ENCODE measurements around the gene AFF1.
"Not testable (repeated sequence)": the region's sequence is repeated elsewhere in the genome, so short reads cannot be mapped to it uniquely, and the experiment has no call there.

Gene AFF1

DNA sequence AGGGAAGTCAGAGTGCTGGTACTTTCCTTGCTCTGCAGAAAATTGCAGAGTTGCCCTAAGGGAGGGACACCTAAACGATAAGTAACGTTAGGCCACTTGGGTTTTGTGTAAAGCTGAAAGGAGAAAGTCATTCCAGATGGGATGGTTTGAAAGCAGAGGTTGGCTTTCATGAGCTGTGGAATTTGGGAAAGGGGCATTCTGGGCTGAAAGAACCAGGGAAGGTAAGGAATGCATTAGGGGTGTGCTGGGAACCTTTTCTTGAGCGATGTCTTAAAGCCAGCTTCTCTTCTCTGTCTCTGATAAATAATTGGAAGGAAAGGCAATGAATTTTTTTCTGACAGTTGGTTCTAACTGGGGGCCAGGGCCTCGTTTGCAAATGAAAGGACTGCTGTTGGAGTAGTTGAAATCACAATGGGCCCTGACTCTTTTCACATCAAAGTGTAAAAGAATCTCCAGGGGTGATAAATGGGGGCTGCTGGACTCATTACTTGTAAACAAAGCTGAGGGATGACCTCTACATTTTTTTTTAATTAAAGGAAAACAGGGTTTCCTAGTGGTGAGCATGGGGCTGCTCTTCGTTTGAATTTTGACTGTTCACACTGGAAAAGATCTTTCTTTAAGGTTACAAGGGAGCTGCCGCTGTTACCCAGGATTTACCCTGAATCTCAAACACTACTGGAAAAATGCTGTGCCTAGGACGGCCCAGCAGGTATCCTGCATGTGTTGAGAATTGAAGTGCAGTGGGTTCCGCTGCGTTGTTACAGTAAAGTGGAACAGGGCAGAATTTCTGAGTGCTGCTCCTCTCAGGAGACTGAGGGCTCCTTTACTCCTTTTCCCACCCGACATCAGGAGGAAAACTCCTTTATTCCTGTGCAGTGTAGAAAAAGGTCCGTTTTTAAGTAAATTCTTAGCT lies 25.0 kb downstream of the AFF1 start:
- no peak for DNase-seq

GRCh38 chr4:86960557-86960961 lies 25.7 kb downstream of the AFF1 start:
- DNase-seq = peak; percentile 71

DNA sequence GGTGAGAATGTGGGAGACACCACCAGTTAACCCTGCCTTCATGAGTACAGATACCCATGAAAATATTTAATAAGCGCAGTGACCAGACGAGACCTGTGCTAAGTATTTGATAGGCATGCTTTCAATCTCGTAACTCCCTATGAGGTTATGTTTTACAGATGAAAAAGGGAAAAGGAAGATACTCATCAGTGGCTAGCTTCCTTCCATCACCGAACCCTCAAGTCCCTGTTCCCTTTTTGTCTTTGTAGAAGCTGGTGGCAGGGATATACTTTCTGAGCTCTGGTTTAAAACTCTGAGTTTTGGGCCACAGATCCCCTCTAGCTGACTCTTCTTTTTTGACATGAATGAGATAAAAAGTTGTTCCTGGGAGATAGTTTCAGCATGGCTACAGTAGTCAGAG lies 26.3 kb downstream of the AFF1 start:
- DNase-seq = peak; percentile 62

DNA sequence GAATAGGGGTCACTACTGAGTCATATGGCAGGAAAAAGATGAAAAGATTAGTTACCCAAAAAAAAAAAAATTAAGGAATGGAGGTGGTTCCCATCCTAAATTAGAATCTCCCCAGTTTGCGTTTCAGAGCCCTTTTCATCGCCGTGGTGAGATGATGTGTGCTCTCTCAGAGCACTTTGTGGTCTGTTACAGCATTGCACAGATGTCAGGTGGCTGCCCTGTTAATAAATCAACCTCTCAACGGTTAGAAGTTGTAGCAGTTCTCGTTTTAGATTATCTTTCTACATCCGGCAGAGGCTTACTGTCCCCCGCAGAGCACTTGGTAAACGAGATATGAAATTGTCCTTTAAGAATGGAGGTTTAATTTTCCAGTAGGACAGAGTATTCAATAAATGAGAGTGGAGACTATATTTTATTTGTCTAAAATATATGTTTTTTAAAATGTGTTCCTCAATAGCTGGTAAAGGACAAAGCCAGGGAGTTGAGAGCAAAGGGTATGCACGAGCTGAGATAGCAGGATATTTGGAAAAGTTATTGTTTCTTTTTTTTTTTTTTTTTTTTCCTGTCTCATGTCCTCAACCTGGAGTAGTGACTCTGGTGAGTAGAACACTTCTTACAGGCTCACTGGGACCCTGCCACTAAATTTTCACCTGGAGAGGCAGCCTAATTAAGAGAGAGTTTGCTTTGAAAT lies 26.9 kb downstream of the AFF1 start:
- DNase-seq = peak; percentile 98

DNA sequence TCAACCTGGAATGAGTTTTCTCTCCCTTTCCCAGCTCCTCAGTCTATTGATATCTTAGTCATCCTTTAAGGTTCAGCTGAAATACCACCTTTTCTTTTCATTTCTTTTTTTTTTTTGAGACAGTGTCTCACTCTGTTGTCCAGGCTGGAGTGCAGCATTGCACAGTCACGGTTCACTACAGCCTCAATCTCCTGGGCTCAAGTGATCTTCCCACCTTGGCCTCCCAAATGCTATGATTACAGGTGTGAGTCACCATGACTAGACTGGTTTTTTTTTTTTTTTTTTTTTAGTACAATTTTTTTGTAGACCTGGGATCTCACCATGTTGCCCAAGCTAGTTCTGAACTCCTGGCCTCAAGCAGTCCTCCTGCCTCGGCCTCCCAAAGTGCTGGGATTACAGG lies 28.9 kb downstream of the AFF1 start:
- DNase-seq = no peak

GRCh38 chr4:86965019-86965976 lies 30.5 kb downstream of the AFF1 start:
- DNase-seq = peak; percentile 39

DNA sequence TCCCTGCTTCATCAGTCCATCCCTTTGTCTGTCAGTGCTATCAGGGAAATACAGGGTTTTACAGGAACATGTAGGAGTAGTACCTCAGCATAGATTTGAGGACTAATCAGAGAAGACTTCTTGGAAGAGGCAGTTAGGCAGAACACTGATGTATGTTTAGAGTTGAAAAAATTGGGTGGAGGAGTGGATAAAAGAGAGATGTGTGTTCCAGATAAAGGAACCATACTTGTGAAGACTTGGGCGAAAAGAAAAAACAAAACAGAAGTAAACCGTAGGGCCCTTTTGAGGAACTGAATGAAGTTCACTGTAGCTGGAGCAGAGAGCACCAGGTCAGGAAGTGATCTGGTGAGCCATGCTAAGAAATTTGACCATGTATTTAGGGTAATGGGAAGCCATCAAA lies 32.3 kb downstream of the AFF1 start:
- DNase-seq = peak; percentile 67

- DNase-seq = no peak
These were observed 33.0 kb downstream of the AFF1 start for GRCh38 chr4:86967798-86968197.

DNA sequence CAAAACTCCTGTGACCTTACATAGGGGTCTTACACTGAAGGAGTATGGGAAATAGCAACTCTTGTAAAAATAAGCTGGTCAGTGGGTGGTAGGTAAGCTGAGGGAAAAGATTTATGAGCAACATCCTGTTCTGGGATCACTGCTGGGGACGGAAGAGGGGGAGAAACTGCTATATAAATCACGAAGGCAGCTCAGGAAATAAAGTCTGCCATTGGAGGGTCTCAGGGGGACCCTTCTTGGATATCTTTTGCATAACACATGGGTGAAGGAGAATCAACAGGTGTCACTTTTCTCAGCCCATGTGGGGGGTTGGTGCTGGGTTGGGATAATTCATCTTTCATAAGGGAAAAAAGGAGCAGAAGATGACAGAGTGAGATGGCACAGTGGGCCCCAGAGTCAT lies 33.7 kb downstream of the AFF1 start:
- no peak for DNase-seq

DNA sequence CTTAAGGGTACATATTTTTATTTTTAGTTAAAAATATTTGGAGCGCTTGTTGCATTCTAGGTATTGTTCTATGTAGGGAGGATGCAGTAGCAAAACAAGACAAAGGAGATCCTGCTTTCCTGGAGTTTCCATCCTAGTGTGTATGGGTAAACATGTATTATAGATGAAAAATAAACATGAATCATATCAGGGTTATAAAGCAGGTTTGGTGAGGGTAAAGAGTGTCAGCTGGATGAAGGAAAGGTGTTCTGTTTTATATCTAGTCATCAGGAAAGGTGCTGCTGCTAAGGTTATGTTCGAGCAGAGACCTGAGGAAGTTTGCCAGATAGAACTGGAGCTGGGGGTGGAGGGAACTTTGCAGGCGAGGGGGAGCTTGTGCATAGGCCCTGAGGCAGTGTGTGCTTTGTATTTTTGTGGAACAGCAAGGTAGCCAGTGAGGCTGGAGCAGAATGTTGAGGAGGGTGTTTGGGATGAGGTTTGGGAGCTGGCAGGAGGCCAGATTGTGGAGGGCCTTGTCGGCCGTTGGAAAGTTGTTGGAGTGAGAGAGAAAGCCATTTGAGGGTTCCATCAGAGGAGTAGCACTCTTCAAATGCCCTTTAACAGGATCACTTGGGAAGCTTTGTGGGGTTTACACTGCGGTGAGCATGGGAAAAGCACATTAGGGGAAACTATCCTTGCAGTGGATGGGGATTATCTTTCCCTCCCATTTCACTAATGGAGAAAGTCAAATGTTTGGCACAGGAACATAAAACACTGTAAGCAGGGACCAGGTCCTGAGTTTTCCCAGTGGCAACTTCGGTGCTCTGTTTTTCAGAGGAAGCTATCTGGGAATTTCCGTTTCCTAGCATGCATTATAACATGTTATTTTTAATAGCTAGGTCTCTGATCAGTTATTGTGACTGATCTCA lies 35.9 kb downstream of the AFF1 start:
- no peak for DNase-seq

GRCh38 chr4:86971355-86971683 lies 36.5 kb downstream of the AFF1 start:
- peak; percentile 58 for DNase-seq

DNA sequence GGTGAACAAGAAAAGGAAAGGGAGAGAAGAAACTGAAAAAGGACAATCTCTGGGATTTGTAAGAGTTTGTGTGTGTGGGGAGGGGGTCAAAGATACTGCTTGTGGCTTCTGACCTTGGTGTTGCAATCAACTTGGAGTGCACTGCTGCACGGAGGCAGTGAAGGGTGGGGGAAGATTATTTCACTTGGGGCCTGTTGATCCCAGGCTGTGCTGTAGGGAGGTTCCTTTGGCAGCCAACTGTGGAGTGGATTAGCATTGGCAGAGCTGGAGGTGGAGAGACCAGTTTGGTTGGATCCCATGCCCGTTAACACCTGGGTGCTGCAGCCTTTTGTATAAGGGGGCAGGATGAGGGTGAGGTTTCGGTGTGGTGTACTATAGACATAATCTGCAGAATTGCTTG lies 38.2 kb downstream of the AFF1 start:
- peak; percentile 73 for DNase-seq

GRCh38 chr4:86973668-86974067 lies 38.9 kb downstream of the AFF1 start:
- peak; percentile 49 for DNase-seq

DNA sequence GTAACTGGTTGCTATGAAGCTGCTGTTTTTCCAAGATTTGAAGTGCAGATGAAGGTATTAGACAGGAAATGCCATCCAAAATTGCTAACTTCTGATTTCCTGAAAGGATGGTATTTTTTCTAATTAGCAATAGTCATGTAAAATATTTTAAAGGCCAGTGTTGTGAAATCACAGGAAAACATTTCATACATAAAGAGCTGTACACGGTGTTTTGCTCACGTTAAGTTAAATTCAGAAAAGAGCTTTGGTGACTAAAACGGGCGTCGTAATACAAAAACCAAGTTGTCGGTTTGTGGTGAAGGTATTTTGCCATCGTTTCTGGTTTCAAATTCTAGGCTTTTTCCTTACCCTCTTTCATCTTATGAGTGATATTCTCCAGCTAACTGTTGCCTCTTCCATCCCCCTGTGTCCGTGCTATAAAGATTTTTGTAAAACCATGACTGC lies 39.8 kb downstream of the AFF1 start:
- DNase-seq = peak; percentile 59

DNA sequence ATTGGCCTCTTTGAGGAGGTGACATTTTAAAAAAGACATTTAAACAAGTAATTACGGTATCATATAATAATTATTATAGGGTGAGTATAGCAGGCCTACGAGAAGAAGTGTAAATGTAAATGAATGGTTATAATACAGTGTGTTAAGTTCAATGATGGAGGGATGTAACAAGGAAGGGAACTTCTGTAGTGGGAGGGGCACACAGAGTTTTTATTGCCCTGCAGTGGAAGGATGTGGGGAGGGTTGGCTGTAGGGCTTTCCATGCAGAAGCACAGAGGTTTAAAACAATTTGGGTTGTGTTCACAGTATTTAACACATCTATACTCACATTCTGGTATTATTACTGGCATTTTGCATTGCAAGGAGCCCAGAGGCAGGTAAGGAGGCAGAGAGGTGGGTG lies 41.1 kb downstream of the AFF1 start:
- DNase-seq = no peak

DNA sequence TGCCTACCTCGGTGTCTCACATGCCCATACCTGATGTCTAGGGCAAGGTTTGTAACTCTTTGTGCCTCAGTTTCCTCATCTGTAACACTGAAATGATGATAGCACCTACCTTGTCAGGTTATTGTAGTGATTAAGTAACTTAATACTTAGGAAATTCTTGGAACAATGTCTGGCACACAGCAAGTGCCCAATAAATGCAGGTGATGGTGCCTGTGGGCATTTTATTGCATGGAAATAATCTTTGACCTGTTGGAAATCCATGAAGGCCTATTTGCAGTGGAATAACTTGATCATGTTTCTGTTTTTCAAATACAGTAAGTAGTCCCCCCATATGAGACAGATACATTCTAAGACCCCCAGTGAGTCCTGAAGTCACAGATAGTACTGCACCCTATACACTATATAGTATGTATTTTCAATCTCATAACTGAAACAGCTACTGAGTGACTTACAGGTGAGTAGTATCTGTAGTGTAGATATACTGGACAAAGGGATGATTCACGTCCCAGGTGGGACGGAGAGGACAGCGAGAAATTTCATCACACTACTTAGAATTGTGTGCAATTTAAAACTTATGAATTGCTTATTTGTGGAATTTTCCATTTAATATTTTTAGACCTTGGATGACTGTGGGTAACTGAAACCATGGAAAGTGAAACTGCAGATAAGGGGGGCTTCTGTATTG lies 42.1 kb downstream of the AFF1 start:
- no peak for DNase-seq

- no peak for DNase-seq
These were observed 42.9 kb downstream of the AFF1 start for GRCh38 chr4:86977621-86978184.

- DNase-seq = no peak
These were observed 43.9 kb downstream of the AFF1 start for GRCh38 chr4:86978709-86979108.

- DNase-seq = no peak
These were observed 45.4 kb downstream of the AFF1 start for GRCh38 chr4:86980230-86980629.

- peak; percentile 45 for DNase-seq
These were observed 47.0 kb downstream of the AFF1 start for GRCh38 chr4:86981789-86982188.

DNA sequence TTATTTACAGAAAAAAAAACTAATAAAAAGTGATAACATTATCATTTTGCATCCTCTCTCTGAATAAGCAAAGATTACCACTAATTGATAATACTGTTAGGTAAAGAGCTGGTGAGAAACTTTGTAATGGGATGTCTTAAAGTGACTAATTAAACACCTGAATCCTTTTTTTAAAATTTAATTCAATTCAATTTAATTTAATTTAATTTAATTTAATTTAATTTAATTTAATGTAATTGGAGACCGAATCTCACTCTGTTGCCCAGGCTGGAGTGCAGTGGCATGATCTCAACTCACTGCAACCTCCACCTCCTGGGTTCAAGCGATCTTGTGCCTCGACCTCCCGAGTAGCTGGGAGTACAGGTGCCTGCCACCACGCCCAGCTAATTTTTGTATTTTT lies 51.0 kb downstream of the AFF1 start:
- not testable (repeated sequence) for DNase-seq

Data from hematopoietic multipotent progenitor cell treated with erythropoietin and hydrocortisone succinate and interleukin-3 and kit ligand, for 6 days (in vitro differentiated cells).